ENCODE measurements around the gene NAIF1. TPM values are rescaled to one million over a fixed set of nuclear protein-coding genes. Genes with fewer than 3 reads are reported as not detected.

NAIF1 gene
- total RNA-seq, 6 experiments from 2014 or later: 8.7 to 11.5 (median 9.8) TPM

GRCh38 chr9:128106940-128107467 lies 39.9 kb upstream of the NAIF1 start:
- Mint-ChIP-seq H3K4me3 (no peak overlapping the region), H3K27ac (no peak overlapping the region), H3K36me3 (ENCODE audit: low read depth) (peaks cover 30% of the 10 kb centered on the region), H3K27me3 (ENCODE audit: insufficient read depth) (peaks cover 11% of the 10 kb centered on the region), H3K4me1 (ENCODE audit: low read depth) (peaks cover 5% of the 10 kb centered on the region; the same call in 1 of the 2 replicates), H3K9me3 (no peaks in the 10 kb centered on the region)
- no peak for TF ChIP-seq CTCF (IDR thresholded peaks at IDR 0.05)
- no peak for DNase-seq

GRCh38 chr9:128106181-128106939 lies 39.2 kb upstream of the NAIF1 start:
- H3K27ac Mint-ChIP-seq: no peak overlapping the region
- H3K36me3 Mint-ChIP-seq (ENCODE audit: low read depth): peaks cover 32% of the 10 kb centered on the region
- no peaks in the 10 kb centered on the region for H3K9me3 Mint-ChIP-seq
- no peak for DNase-seq
- peaks cover 5% of the 10 kb centered on the region for H3K4me1 Mint-ChIP-seq (ENCODE audit: low read depth)
- H3K27me3 Mint-ChIP-seq (ENCODE audit: insufficient read depth): peaks cover 14% of the 10 kb centered on the region
- H3K4me3 Mint-ChIP-seq: no peak overlapping the region
- peak; percentile 45 for TF ChIP-seq CTCF (IDR thresholded peaks at IDR 0.05)

- TF ChIP-seq CTCF (IDR thresholded peaks at IDR 0.05): no peak
- no peak overlapping the region for H3K27ac Mint-ChIP-seq
- H3K4me3 Mint-ChIP-seq: no peak overlapping the region
- H3K27me3 Mint-ChIP-seq (ENCODE audit: insufficient read depth): peaks cover 13% of the 10 kb centered on the region
- H3K9me3 Mint-ChIP-seq: no peaks in the 10 kb centered on the region
- DNase-seq: no peak
- H3K4me1 Mint-ChIP-seq (ENCODE audit: low read depth): peaks cover 12% of the 10 kb centered on the region
- peaks cover 37% of the 10 kb centered on the region for H3K36me3 Mint-ChIP-seq (ENCODE audit: low read depth)
Observed at GRCh38 chr9:128105538-128106175, 38.5 kb upstream of the NAIF1 start.

DNA sequence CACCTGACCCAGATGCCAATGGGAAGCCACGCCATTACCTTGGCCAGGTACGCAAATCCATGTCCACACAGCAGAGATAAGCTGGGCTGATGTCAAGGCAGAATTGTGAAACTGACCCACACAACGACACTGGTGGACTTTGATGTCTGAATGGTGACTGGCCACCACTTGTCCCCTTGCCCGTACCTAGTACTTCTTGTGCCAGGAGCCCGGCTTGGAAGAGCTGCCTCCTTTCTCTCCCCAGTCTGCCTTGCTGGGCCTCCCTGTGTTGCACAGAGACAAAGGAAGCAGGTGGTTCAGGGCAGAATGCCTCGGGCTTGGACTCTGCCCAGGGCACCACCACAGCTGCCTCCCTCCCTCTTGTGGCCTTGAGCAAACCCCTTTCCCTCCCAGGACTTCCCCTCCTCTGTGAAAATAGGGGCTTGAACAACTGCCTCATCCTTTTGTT lies 37.1 kb upstream of the NAIF1 start:
- Mint-ChIP-seq H3K4me1 (ENCODE audit: low read depth) (peaks cover 26% of the 10 kb centered on the region), H3K4me3 (no peak overlapping the region), H3K27me3 (ENCODE audit: insufficient read depth) (peaks cover 9% of the 10 kb centered on the region), H3K9me3 (no peaks in the 10 kb centered on the region), H3K27ac (peak overlapping the region; percentile 56), H3K36me3 (ENCODE audit: low read depth) (peaks cover 37% of the 10 kb centered on the region)
- no peak for TF ChIP-seq CTCF (IDR thresholded peaks at IDR 0.05)
- no peak for DNase-seq

GRCh38 chr9:128103589-128103962 lies 36.5 kb upstream of the NAIF1 start:
- Mint-ChIP-seq H3K36me3 (ENCODE audit: low read depth) (peaks cover 42% of the 10 kb centered on the region), H3K27me3 (ENCODE audit: insufficient read depth) (peaks cover 9% of the 10 kb centered on the region), H3K4me3 (peak overlapping the region; percentile 32; the same call in 1 of the 2 replicates), H3K4me1 (ENCODE audit: low read depth) (peaks cover 32% of the 10 kb centered on the region), H3K27ac (peak overlapping the region; percentile 11; the same call in 1 of the 2 replicates), H3K9me3 (no peaks in the 10 kb centered on the region)
- no peak for DNase-seq
- TF ChIP-seq CTCF (IDR thresholded peaks at IDR 0.05): peak; percentile 58

Measured in HFFc6 (cell line).